ENCODE data around the gene GET4.
"Not testable (repeated sequence)": the region's sequence is repeated elsewhere in the genome, so short reads cannot be mapped to it uniquely, and the experiment has no call there.

GET4 gene

GRCh38 chr7:845731-846130 lies 30.6 kb upstream of the GET4 start:
- no peak for DNase-seq

DNA sequence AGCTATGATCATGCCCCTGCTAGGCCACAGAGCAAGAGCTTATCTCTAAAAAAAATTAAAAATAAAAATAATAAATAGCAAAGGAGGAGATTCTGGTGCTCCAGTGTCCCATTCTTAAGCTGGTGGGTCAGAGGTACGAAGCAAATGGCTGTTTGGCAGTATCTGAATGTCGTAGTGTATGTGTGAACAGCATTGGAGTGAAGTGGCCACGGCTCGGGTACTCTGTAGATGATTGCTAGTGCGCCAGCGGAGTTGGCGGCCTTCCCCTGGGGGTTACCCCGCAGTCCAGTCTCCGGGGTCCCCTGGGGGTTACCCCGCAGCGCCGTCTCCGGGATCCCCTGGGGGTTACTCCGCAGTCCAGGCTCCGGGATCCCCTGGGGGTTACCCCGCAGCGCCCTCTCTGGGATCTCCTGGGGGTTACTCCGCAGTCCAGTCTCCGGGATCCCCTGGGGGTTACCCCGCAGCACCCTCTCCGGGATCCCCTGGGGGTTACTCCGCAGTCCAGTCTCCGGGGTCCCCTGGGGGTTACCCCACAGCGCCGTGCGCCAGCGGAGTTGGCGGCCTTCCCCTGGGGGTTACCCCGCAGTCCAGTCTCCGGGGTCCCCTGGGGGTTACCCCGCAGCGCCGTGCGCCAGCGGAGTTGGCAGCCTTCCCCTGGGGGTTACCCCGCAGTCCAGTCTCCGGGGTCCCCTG lies 29.2 kb upstream of the GET4 start:
- DNase-seq = not testable (repeated sequence)

DNA sequence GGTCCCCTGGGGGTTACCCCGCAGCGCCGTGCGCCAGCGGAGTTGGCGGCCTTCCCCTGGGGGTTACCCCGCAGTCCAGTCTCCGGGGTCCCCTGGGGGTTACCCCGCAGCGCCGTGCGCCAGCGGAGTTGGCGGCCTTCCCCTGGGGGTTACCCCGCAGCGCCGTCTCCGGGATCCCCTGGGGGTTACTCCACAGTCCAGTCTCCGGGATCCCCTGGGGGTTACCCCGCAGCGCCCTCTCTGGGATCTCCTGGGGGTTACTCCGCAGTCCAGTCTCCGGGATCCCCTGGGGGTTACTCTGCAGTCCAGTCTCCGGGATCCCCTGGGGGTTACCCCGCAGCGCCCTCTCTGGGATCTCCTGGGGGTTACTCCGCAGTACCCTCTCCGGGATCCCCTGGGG lies 28.6 kb upstream of the GET4 start:
- not testable (repeated sequence) for DNase-seq

- DNase-seq = no peak
These were observed 27.2 kb upstream of the GET4 start for GRCh38 chr7:849145-849544.

DNA sequence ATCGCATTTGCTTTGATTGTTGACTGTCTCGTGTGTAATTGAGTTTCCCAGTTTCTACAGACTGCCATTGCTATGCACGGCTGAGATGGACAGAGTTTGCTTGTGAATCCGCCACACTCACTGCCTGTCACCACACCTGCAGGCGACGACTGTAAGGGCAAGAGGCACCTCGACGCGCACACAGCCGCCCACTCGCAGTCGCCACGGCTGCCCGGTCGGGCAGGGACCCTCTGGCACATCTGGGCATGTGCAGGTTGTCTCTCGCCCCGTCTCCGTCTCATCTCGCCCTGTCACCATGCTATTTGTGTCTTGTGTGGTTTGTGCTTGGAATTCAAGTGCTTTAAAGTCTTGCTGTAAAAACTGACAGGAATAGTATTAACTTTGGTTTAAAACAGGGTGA lies 26.6 kb upstream of the GET4 start:
- DNase-seq = no peak

- DNase-seq = no peak
These were observed 25.1 kb upstream of the GET4 start for GRCh38 chr7:851204-851603.

- DNase-seq = no peak
These were observed 22.8 kb upstream of the GET4 start for GRCh38 chr7:853366-854117.

- no peak for DNase-seq
These were observed 22.1 kb upstream of the GET4 start for GRCh38 chr7:854118-854775.

- no peak for DNase-seq
These were observed 20.5 kb upstream of the GET4 start for GRCh38 chr7:855686-856369.

DNA sequence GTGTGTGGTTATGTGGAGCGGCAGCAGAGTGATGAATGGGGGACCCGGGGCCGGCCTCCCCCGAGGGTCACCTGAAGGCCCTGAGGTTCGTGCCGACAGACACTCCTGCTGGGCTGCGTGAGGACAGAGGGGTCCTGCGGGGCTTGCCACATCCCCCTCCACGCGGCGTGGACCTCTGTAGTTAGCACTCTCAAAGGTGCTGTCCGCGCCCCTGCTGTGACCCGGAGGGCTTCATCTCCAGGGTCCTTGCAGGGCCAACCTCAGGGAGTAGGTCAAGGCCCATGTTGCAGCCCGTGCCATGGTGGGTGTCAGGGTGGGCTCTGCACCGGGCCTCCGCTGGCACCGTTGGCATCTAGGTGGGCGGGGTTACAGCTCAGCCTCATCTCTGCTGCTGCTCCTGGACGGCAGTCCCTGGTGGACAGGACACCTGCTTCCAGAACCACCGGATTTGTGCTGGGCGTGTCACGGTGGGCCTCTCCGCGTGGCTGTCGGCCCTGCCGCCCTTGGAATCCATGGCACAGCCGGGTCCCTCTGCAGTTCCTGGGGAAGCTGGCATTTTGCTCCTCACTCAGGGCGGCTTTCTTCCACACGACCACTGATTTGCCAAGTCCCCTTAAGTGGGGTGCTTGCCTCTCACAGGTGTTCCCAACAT lies 19.8 kb upstream of the GET4 start:
- DNase-seq = no peak

- no peak for DNase-seq
These were observed 18.7 kb upstream of the GET4 start for GRCh38 chr7:857661-858060.

- DNase-seq = no peak
These were observed 16.9 kb upstream of the GET4 start for GRCh38 chr7:859359-860030.

GRCh38 chr7:860149-860548 lies 16.2 kb upstream of the GET4 start:
- DNase-seq = no peak

DNA sequence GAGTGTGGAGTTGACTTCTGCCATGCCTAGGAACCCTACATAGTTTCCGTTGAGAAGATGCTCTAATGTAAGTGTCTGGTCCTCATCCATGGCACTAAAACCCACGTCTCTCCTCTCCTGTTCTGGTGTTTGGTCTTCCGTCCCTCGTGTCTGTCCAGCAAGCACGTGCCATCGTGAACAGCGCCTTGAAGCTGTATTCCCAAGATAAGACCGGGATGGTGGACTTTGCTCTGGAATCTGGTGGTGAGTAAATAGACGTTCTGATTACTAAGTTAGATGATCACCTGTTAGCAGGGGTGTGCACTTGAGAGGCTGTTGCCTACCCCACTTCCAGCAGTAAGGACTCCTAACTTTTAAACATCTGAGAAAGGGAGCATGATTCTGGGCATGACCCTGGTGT lies 15.1 kb upstream of the GET4 start:
- DNase-seq = no peak

DNA sequence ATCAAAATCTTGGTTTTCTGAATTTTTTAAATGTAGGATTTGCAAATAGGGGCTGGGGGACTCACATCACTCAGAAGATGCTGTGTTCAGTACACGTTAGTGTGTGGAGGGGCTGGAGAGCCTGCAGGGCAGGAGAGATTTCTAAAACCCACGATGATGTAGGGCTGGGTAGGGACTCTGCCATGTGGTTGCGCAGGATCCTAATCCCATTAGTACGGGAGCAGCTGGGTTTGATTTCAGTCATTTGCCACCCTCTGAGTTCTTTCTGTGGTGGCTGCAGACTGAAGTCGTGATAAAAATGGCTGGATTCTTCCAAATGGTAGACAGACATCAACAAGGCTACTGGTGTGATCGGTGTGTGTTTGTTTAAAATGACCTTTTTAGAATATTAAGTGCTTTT lies 14.2 kb upstream of the GET4 start:
- DNase-seq = no peak

DNA sequence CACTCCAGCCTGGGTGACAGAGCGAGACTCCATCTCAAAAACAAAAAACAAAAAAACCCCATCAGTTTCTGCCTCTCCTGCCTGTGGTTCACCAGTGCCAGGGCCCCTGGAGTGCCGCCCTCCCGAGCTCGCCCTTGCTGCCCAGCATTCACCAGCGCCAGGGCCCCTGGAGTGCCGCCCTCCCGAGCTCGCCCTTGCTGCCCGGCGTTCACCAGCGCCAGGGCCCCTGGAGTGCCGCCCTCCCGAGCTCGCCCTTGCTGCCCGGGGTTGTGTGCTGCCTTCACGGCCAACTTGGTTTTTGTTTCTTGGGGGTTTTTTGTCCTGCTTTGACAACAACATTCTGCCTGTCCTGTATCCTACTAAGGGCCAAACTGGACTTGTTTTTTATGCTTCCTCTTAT lies 13.2 kb upstream of the GET4 start:
- DNase-seq = no peak

GRCh38 chr7:865921-866320 lies 10.4 kb upstream of the GET4 start:
- no peak for DNase-seq

DNA sequence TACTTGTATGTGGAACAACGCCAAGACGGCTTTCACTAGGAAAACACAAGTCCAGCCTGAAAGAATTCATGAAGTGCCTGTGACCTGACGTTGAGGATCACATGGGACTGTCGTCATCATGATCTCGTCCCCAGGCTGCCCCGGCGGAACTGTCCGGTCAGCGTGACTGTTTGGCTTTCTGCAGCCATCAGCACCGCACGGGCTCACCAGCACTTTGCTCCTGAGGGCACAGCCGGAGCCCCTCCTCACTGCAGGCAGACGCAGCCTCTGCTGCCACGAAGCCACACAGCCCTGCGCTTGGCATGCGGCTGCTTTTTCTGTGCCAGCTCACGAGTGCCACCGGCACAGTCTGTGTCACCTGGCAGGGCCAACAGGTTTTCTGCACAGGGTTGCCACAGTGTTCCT lies 9.4 kb upstream of the GET4 start:
- DNase-seq = no peak

DNA sequence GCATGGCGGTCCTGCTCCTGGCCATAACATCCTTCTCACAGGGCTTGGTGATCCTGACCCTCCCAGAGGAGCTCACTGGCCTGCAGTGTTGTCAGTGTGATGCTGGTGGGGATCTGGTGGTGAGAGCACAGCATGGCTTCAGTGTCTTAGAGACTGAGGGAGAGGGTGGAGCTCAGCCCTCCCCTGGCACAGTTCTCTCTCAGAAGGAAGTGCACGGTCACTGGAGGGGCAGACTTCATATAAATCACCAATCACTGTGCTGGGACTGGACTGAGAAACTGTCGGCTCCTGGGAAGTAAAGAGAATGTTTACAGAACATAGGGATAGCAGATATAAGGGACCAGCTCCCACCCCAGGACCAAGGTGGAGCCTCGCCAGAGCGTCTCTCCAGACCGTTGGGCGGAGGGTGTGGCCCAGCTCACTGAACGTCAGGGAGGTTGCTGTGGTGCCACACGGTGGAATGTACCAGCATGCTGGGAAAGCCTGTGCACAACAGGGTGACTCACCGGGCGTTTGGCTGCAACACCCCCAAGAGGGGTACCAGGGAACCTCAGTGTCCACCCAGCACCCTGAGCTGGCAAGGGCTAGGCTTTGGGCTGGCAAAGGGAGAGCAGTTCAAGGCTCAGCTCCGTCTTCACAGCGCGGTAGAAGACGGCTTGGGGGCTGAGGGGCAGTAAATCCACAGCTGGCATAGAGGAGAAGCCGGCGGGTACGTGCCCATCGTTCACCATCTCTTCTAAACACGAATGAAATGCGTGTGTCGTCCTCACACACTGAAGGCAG lies 8.8 kb upstream of the GET4 start:
- peak; percentile 100 for DNase-seq

GRCh38 chr7:868189-868486 lies 8.2 kb upstream of the GET4 start:
- no peak for DNase-seq

DNA sequence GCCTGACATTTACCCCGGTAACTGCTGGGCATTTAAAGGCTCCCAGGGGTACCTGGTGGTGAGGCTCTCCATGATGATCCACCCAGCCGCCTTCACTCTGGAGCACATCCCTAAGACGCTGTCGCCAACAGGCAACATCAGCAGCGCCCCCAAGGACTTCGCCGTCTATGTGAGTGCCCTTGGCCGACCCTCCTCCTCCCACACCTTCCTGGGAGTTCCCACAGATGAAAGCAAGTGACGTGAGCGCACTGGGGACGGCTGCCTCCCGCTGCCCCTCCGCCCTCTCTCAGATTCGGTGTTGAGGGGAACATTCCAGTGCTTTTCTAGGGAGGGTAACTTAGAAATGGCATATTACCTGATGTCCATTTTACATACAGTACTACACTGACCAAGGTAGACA lies 7.0 kb upstream of the GET4 start:
- no peak for DNase-seq

Measured in NCI-H226 (cell line).